Activated naive CD8-positive, alpha-beta T cell treated with anti-CD3 and anti-CD28 coated beads, Interleukin-2, amount 50 U/mL, for 24 hours (primary cell): ENCODE measurements around the gene C11orf97.
"Not testable (repeated sequence)": the region's sequence is repeated elsewhere in the genome, so short reads cannot be mapped to it uniquely, and the experiment has no call there.

Source experiments
- ATAC-seq: fragments of 150-1000 bp; cut with Tn5 transposase; one replicate; pipeline ENCODE4 v1.10.0; 2021
- DNase-seq: peaks from one replicate; pipeline ENCODE4 v3.0.0; 2021
- H3K27ac Mint-ChIP-seq: one replicate; pipeline ENCODE4 v1.8.0; 2021; ENCODE audit warnings: mild to moderate bottlenecking, mixed read lengths
- H3K27me3 Mint-ChIP-seq: one replicate; pipeline ENCODE4 v1.8.0; 2021; ENCODE audit warnings: mixed read lengths
- H3K36me3 Mint-ChIP-seq: one replicate; pipeline ENCODE4 v1.8.0; 2021; ENCODE audit warnings: low read depth, mixed read lengths
- H3K4me1 Mint-ChIP-seq: one replicate; pipeline ENCODE4 v1.8.0; 2021; ENCODE audit warnings: mixed read lengths
- H3K4me3 Mint-ChIP-seq: one replicate; pipeline ENCODE4 v1.8.0; 2021; ENCODE audit warnings: mild to moderate bottlenecking, moderate library complexity, mixed read lengths
- H3K9me3 Mint-ChIP-seq: one replicate; pipeline ENCODE4 v1.8.0; 2021; ENCODE audit warnings: mixed read lengths

Gene C11orf97

GRCh38 chr11:94537031-94537600 is 24.9 kb downstream of the C11orf97 start:
- H3K36me3 Mint-ChIP-seq: no peaks in the 10 kb centered on the region
- no peak overlapping the region for H3K4me3 Mint-ChIP-seq
- H3K27me3 Mint-ChIP-seq: peaks cover 23% of the 10 kb centered on the region
- no peak for DNase-seq
- H3K27ac Mint-ChIP-seq: no peak overlapping the region
- H3K9me3 Mint-ChIP-seq: no peaks in the 10 kb centered on the region
- no peak for ATAC-seq
- H3K4me1 Mint-ChIP-seq: peaks cover 2% of the 10 kb centered on the region

- peaks cover 20% of the 10 kb centered on the region for H3K27me3 Mint-ChIP-seq
- H3K9me3 Mint-ChIP-seq: no peaks in the 10 kb centered on the region
- H3K27ac Mint-ChIP-seq: no peak overlapping the region
- DNase-seq (no peak), ATAC-seq (no peak)
- no peaks in the 10 kb centered on the region for H3K36me3 Mint-ChIP-seq
- H3K4me1 Mint-ChIP-seq: peaks cover 13% of the 10 kb centered on the region
- no peak overlapping the region for H3K4me3 Mint-ChIP-seq
These were observed 27.2 kb downstream of the C11orf97 start for GRCh38 chr11:94539420-94539819.

GRCh38 chr11:94543695-94544645 is 31.7 kb downstream of the C11orf97 start, which contains the start of gene FUT4:
TSS of gene FUT4 (plus strand) at chr11:94543921. CDS start at chr11:94544134, 213 bp downstream.
- Mint-ChIP-seq H3K9me3 (no peaks in the 10 kb centered on the region), H3K27me3 (peaks cover 3% of the 10 kb centered on the region), H3K4me3 (peak within 1 kb of the TSS; percentile 90), H3K27ac (peak within 1 kb of the TSS; percentile 94), H3K36me3 (peaks cover 4% of the 10 kb centered on the region), H3K4me1 (peaks cover 40% of the 10 kb centered on the region)
- peak; percentile 94 for ATAC-seq
- peak; percentile 78 for DNase-seq

- Mint-ChIP-seq H3K27ac (no peak overlapping the region), H3K27me3 (no peaks in the 10 kb centered on the region), H3K4me1 (peaks cover 42% of the 10 kb centered on the region), H3K4me3 (peak overlapping the region; percentile 77), H3K36me3 (peaks cover 4% of the 10 kb centered on the region), H3K9me3 (no peaks in the 10 kb centered on the region)
- ATAC-seq (no peak), DNase-seq (no peak)
These were observed 32.5 kb downstream of the C11orf97 start for GRCh38 chr11:94544646-94545263.

GRCh38 chr11:94545264-94546161 is 33.3 kb downstream of the C11orf97 start:
- no peaks in the 10 kb centered on the region for H3K27me3 Mint-ChIP-seq
- H3K27ac Mint-ChIP-seq: no peak overlapping the region
- peak overlapping the region; percentile 77 for H3K4me3 Mint-ChIP-seq
- peaks cover 42% of the 10 kb centered on the region for H3K4me1 Mint-ChIP-seq
- no peaks in the 10 kb centered on the region for H3K9me3 Mint-ChIP-seq
- peaks cover 4% of the 10 kb centered on the region for H3K36me3 Mint-ChIP-seq
- DNase-seq (no peak), ATAC-seq (no peak)

GRCh38 chr11:94546162-94546470 is 33.9 kb downstream of the C11orf97 start:
- H3K36me3 Mint-ChIP-seq: peaks cover 4% of the 10 kb centered on the region
- H3K27ac Mint-ChIP-seq: no peak overlapping the region
- H3K4me1 Mint-ChIP-seq: peaks cover 42% of the 10 kb centered on the region
- no peak for ATAC-seq
- H3K9me3 Mint-ChIP-seq: no peaks in the 10 kb centered on the region
- H3K27me3 Mint-ChIP-seq: no peaks in the 10 kb centered on the region
- peak overlapping the region; percentile 77 for H3K4me3 Mint-ChIP-seq
- no peak for DNase-seq

- peak overlapping the region; percentile 47 for H3K4me3 Mint-ChIP-seq
- no peak for DNase-seq
- H3K36me3 Mint-ChIP-seq: peaks cover 4% of the 10 kb centered on the region
- no peaks in the 10 kb centered on the region for H3K9me3 Mint-ChIP-seq
- peaks cover 40% of the 10 kb centered on the region for H3K4me1 Mint-ChIP-seq
- ATAC-seq: no peak
- no peaks in the 10 kb centered on the region for H3K27me3 Mint-ChIP-seq
- H3K27ac Mint-ChIP-seq: no peak overlapping the region
These were observed 34.6 kb downstream of the C11orf97 start for GRCh38 chr11:94546886-94547285.

GRCh38 chr11:94549146-94549545 is 36.9 kb downstream of the C11orf97 start:
- Mint-ChIP-seq H3K4me1 (peaks cover 29% of the 10 kb centered on the region), H3K36me3 (peaks cover 4% of the 10 kb centered on the region), H3K9me3 (no peaks in the 10 kb centered on the region), H3K27me3 (no peaks in the 10 kb centered on the region), H3K4me3 (no peak overlapping the region), H3K27ac (no peak overlapping the region)
- DNase-seq (no peak), ATAC-seq (no peak)

- Mint-ChIP-seq H3K9me3 (no peaks in the 10 kb centered on the region), H3K27ac (no peak overlapping the region), H3K4me1 (peaks cover 28% of the 10 kb centered on the region), H3K27me3 (no peaks in the 10 kb centered on the region), H3K4me3 (no peak overlapping the region), H3K36me3 (peaks cover 2% of the 10 kb centered on the region)
- no peak for ATAC-seq
- DNase-seq: no peak
These were observed 38.3 kb downstream of the C11orf97 start for GRCh38 chr11:94550513-94550912.

- no peaks in the 10 kb centered on the region for H3K9me3 Mint-ChIP-seq
- H3K4me1 Mint-ChIP-seq: peaks cover 3% of the 10 kb centered on the region
- no peak overlapping the region for H3K4me3 Mint-ChIP-seq
- H3K27me3 Mint-ChIP-seq: no peaks in the 10 kb centered on the region
- no peak overlapping the region for H3K27ac Mint-ChIP-seq
- DNase-seq (no peak), ATAC-seq (no peak)
- H3K36me3 Mint-ChIP-seq: no peaks in the 10 kb centered on the region
These were observed 41.7 kb downstream of the C11orf97 start for GRCh38 chr11:94553938-94554337.

- ATAC-seq, H3K27me3 Mint-ChIP-seq, DNase-seq, H3K36me3 Mint-ChIP-seq, H3K4me1 Mint-ChIP-seq, H3K4me3 Mint-ChIP-seq, H3K27ac Mint-ChIP-seq, H3K9me3 Mint-ChIP-seq: not testable (repeated sequence)
These were observed 43.6 kb downstream of the C11orf97 start for GRCh38 chr11:94555752-94556329.

GRCh38 chr11:94557421-94557820 is 45.2 kb downstream of the C11orf97 start:
- DNase-seq (no peak), ATAC-seq (no peak)
- Mint-ChIP-seq H3K27ac (no peak overlapping the region), H3K4me1 (no peaks in the 10 kb centered on the region), H3K9me3 (no peaks in the 10 kb centered on the region), H3K4me3 (no peak overlapping the region), H3K36me3 (no peaks in the 10 kb centered on the region), H3K27me3 (no peaks in the 10 kb centered on the region)

- no peaks in the 10 kb centered on the region for H3K36me3 Mint-ChIP-seq
These were observed 45.7 kb downstream of the C11orf97 start for GRCh38 chr11:94557992-94558391.

GRCh38 chr11:94558468-94558867 is 46.2 kb downstream of the C11orf97 start:
- Mint-ChIP-seq H3K36me3 (no peaks in the 10 kb centered on the region), H3K4me1 (no peaks in the 10 kb centered on the region), H3K9me3 (no peaks in the 10 kb centered on the region), H3K27ac (no peak overlapping the region), H3K27me3 (no peaks in the 10 kb centered on the region), H3K4me3 (no peak overlapping the region)
- ATAC-seq: no peak
- DNase-seq: no peak

More at GRCh38 chr11:94557992-94558391, 45.7 kb downstream of the C11orf97 start:
- H3K9me3 Mint-ChIP-seq: no peaks in the 10 kb centered on the region
- H3K4me3 Mint-ChIP-seq: no peak overlapping the region
- no peaks in the 10 kb centered on the region for H3K4me1 Mint-ChIP-seq
- no peak overlapping the region for H3K27ac Mint-ChIP-seq
- H3K27me3 Mint-ChIP-seq: no peaks in the 10 kb centered on the region
- no peak for DNase-seq
- no peak for ATAC-seq
